HL-60 (cell line): ENCODE data around the gene SH3BP1.

ENCODE experiments used
- GABPA ChIP-seq: IDR thresholded peaks from 2 replicates; pipeline ENCODE4 v1.6.1; 2012; ENCODE audit warnings: low read depth
- POLR2AphosphoS5 ChIP-seq: IDR thresholded peaks from 2 replicates; pipeline ENCODE4 v1.6.1; 2012; ENCODE audit warnings: low read depth
- SPI1 ChIP-seq: IDR thresholded peaks from 2 replicates; pipeline ENCODE4 v1.6.1; 2012; ENCODE audit warnings: low read depth, mild to moderate bottlenecking, borderline replicate concordance
- TF ChIP-seq, protein P1 (sequence below): IDR thresholded peaks from one replicate; pipeline ENCODE4 v1.5.1; 2011; ENCODE audit warnings: low read length, control low read depth, inconsistent platforms; ENCODE audit not compliant: insufficient read depth
- TF ChIP-seq, protein P2 (sequence below): IDR thresholded peaks from 2 replicates; pipeline ENCODE4 v1.6.1; 2012; ENCODE audit warnings: low read depth; ENCODE audit not compliant: insufficient replicate concordance

DNA sequence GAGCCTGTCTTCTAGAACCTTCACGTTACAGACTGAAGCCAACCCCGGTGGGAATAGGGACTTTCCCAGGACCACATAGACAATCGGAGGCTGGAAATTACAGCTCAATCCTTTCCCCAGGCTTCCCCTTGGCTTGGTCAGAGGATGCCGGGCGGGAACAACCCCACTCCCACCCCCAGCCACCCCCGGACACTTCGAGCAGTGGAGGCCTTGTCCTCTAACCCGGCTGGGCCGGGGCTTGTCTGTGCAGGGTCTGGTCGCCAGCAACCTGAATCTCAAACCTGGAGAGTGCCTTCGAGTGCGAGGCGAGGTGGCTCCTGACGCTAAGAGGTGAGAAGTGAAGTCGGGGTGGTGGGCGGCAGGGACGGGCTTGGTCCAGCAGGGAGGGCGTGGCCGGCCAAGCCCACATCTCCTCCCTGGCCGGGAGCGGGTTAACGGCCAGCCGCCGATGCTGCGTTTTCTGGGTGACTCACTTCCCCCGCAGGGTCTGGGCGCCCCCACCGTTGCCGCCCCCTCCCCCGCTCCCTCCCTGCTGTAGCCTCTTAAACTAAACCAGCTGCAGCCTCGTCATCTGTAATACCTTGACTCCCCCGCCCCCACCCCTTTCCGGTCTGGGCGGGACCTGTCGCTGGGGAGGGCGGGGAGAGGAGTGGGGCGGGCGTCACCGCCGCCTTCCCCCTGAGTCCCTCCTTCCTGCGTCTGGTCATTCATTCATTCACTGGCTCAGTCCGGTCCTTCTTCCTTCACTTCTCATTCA lies 37.4 kb downstream of the SH3BP1 start:
- TF ChIP-seq, protein P1, sequence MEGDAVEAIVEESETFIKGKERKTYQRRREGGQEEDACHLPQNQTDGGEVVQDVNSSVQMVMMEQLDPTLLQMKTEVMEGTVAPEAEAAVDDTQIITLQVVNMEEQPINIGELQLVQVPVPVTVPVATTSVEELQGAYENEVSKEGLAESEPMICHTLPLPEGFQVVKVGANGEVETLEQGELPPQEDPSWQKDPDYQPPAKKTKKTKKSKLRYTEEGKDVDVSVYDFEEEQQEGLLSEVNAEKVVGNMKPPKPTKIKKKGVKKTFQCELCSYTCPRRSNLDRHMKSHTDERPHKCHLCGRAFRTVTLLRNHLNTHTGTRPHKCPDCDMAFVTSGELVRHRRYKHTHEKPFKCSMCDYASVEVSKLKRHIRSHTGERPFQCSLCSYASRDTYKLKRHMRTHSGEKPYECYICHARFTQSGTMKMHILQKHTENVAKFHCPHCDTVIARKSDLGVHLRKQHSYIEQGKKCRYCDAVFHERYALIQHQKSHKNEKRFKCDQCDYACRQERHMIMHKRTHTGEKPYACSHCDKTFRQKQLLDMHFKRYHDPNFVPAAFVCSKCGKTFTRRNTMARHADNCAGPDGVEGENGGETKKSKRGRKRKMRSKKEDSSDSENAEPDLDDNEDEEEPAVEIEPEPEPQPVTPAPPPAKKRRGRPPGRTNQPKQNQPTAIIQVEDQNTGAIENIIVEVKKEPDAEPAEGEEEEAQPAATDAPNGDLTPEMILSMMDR = no peak
- TF ChIP-seq GABPA (no peak; the same call in 1 of the 2 replicates), POLR2AphosphoS5 (peak; percentile 55), SPI1 (0 out of 2 replicates have a peak, but pooled peaks have one; percentile 2)
- TF ChIP-seq, protein P2, sequence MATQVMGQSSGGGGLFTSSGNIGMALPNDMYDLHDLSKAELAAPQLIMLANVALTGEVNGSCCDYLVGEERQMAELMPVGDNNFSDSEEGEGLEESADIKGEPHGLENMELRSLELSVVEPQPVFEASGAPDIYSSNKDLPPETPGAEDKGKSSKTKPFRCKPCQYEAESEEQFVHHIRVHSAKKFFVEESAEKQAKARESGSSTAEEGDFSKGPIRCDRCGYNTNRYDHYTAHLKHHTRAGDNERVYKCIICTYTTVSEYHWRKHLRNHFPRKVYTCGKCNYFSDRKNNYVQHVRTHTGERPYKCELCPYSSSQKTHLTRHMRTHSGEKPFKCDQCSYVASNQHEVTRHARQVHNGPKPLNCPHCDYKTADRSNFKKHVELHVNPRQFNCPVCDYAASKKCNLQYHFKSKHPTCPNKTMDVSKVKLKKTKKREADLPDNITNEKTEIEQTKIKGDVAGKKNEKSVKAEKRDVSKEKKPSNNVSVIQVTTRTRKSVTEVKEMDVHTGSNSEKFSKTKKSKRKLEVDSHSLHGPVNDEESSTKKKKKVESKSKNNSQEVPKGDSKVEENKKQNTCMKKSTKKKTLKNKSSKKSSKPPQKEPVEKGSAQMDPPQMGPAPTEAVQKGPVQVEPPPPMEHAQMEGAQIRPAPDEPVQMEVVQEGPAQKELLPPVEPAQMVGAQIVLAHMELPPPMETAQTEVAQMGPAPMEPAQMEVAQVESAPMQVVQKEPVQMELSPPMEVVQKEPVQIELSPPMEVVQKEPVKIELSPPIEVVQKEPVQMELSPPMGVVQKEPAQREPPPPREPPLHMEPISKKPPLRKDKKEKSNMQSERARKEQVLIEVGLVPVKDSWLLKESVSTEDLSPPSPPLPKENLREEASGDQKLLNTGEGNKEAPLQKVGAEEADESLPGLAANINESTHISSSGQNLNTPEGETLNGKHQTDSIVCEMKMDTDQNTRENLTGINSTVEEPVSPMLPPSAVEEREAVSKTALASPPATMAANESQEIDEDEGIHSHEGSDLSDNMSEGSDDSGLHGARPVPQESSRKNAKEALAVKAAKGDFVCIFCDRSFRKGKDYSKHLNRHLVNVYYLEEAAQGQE = no peak
